GM23338 (cell line): ENCODE results near the gene SUPT3H.

Experiments
- CREB1 ChIP-seq: fragments of 250-450 bp; sonication (Bioruptor Pico); IDR thresholded peaks from 2 replicates; pipeline ENCODE4 v1.5.0; 2020; ENCODE audit warnings: low read depth, mild to moderate bottlenecking, moderate library complexity
- CTCF ChIP-seq, 2 experiments: fragments of 200-600 bp in 1 of 2; sonication (generic) in 1 of 2; conservative IDR thresholded peaks; 2 replicates each; pipeline versions ENCODE4 v1.5.1 to v1.6.1; 2016 to 2017; ENCODE audit warnings: antibody characterized with exemption in 2 of 2, low read depth in 2 of 2, mild to moderate bottlenecking in 2 of 2, moderate library complexity in 1 of 2
- EZH2 ChIP-seq: fragments of 200-600 bp; sonication (generic); IDR thresholded peaks from one replicate; pipeline ENCODE4 v1.8.0; 2017; ENCODE audit warnings: antibody characterized with exemption, mild to moderate bottlenecking, low read depth; ENCODE audit not compliant: unreplicated experiment
- POLR2AphosphoS5 ChIP-seq: IDR thresholded peaks from 2 replicates; pipeline ENCODE4 v1.6.1; 2016; ENCODE audit warnings: antibody characterized with exemption, low read depth
- REST ChIP-seq: IDR thresholded peaks from one replicate; pipeline ENCODE4 v1.6.1; 2018; ENCODE audit warnings: antibody characterized with exemption; ENCODE audit not compliant: unreplicated experiment
- ZNF114 ChIP-seq: fragments of 250-450 bp; sonication (Bioruptor Pico); IDR thresholded peaks from 2 replicates; pipeline ENCODE4 v1.5.0; 2020; ENCODE audit warnings: mild to moderate bottlenecking, moderate library complexity

GRCh38 chr6:45351076-45351475 is 26.7 kb downstream of the SUPT3H start:
- no peak for TF ChIP-seq POLR2AphosphoS5
- TF ChIP-seq EZH2 = no peak
- no peak for TF ChIP-seq CTCF (conservative IDR thresholded peaks at IDR 0.05; ENCODE audit: low read depth in 2 of 2)
- TF ChIP-seq CREB1 (CRISPR knock-in tag) = no peak
- no peak for TF ChIP-seq REST
- TF ChIP-seq ZNF114 (CRISPR knock-in tag) = no peak
